GM19328 (cell line): Measurements from ENCODE around the gene MICAL2.

Source experiments
- ATAC-seq: cut with Tn5 transposase; IDR thresholded peaks from one replicate; pipeline ENCODE4 v1.9.1; 2021; ENCODE audit warnings: mild to moderate bottlenecking, moderate library complexity; ENCODE audit not compliant: unreplicated experiment

The MICAL2 gene

DNA sequence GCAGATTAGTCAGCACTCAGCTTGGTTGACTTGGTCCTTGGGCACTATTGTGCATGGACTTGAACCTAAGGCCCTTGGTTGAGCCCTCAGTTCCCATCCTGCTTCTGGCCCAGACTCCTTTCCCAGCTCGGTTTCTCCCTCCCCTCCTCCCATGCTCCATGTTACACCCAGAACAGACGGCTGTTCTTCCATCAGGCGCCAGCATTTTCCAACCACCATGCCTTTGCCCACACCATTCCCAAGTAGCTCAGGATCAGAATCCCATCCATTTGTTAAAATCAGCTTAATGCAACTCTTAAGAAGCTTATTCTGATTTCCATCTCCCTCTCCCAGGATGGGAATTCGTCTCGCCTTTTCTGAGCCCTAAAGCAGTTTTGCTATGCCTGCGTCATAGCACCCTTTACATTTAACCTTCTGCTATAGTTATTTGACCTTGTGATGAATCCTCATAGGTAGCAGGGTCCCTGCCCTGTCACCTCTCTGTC lies 110.7 kb downstream of the MICAL2 start:
- ATAC-seq, result no peak

DNA sequence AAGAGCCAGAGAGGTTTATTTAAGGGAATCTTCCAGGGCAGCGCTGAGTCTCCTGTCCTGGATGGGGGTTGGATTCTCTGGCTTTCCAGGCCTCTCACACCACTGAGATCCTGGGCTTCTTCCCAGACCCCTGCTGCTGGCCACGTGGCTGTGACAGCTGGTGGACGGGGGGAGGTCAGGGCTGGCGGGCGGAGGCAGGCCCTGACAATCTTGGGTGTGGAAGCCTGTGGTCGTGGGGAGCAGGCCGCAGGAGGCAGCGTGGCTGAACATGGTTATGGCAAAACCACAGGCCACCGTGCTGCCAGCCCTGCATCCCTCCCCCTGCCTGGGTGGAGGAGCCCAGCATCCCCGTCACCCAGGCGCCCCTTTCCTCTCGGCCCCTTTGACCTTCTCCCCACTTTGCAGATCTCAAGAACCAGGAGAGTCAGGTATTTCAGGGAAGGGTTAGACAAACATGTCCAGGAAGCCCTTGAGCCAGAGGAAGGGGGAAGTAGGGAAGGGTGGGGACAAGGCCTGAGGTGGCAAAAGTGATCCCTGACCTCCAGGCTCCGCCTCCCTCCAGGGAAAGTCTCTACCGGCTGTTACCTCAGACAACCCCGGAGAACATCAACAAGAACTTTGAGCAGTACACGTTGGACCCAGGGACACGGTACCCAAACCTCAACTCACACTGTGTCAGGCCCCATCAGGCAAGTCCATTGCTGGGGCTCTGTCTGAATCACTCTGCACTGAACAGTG lies 111.8 kb downstream of the MICAL2 start:
- no peak for ATAC-seq

DNA sequence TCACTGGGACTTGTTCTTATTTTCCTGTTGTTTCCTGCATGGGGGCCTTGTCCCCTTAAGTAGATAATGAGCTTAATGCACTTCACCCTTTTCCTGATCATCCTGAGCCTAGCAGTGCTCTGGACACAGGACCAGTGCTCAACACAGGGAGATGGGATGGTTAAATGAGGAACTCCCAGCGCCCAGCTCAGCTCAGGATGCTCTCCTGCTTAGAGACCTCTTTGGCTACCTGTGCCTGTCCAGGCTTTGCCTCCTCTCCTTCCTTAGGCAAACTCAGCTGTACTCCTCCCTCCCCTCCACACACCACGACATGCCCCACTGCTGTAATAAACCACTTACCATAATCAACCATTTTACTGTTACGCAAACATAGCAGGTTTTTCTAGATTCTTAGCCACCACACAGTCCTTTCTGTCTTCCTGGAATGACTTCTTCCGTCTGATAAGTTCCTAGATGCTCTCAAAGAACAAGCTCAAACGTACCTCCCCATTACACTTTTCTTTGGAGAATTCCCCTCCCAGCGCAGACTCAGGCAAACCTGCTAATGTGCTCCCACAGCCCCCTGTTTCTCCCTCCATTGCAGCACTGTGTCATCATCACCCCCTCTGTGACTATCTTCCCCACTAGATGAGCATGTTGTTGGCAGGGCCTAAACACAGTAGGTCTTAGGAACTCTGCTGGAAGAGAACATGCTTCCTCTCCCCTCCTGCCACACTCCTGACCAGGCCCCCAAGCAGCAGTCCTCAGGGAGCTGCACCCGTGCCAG lies 113.6 kb downstream of the MICAL2 start:
- no peak for ATAC-seq

DNA sequence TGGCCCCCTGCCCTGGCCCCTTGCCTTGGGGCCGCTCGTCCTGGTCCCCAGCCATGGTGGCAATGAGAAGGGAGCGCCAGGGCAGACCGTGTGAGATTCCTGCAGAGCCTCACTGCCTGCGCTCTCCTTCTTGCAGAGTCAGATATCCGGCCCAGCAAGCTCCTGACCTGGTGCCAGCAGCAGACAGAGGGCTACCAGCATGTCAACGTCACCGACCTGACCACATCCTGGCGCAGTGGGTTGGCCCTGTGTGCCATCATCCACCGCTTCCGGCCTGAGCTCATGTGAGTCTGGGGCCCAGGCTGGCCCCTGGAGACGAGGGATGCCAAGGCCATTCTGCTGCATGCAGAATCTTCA lies 114.1 kb downstream of the MICAL2 start:
- ATAC-seq, result peak; percentile 93

DNA sequence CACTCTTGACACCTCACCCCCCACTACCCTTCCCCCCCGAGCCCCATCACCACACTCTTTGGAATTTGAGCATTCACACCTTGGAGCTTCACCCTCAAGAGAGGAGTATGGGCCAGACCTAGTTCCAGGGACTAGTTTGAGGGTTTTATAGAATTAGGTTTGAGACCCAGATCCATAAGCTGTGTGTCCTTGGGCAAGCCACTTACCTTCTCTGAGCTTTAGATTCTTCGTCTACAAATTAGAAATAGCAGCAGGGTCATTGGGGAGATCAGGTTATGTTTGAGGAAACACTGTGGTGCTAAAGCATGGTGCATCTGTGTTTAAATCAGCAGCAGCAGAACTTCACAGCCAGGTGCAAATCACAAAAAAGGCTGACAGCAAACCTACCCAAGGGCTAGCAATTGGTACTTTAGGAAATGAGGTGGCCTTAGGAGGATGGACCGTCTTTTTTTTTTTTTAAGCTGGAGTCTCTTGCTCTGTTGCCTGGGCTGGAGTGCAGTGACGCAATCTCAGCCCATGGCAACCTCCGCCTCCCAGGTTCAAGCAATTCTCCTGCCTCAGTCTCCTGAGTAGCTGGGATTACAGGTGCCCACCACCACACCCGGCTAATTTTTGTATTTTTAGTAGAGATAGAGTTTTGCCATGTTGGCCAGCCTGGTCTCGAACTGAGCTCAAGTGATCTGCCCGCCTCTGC lies 114.8 kb downstream of the MICAL2 start:
- no peak for ATAC-seq

DNA sequence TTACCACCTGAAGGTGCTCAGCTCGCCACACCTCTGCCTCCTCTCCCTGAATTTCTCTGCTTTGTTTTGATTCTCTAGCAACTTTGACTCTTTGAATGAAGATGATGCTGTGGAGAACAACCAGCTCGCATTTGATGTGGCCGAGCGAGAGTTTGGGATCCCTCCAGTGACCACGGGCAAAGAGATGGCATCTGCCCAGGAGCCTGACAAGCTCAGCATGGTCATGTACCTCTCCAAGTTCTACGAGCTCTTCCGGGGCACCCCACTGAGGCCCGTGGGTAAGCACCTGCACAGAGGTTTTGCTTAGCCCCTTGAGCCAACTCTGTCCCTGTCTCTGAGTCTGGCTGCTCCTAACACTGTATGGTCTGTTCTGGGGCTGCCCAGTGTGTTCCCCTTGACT lies 115.7 kb downstream of the MICAL2 start:
- no peak for ATAC-seq

DNA sequence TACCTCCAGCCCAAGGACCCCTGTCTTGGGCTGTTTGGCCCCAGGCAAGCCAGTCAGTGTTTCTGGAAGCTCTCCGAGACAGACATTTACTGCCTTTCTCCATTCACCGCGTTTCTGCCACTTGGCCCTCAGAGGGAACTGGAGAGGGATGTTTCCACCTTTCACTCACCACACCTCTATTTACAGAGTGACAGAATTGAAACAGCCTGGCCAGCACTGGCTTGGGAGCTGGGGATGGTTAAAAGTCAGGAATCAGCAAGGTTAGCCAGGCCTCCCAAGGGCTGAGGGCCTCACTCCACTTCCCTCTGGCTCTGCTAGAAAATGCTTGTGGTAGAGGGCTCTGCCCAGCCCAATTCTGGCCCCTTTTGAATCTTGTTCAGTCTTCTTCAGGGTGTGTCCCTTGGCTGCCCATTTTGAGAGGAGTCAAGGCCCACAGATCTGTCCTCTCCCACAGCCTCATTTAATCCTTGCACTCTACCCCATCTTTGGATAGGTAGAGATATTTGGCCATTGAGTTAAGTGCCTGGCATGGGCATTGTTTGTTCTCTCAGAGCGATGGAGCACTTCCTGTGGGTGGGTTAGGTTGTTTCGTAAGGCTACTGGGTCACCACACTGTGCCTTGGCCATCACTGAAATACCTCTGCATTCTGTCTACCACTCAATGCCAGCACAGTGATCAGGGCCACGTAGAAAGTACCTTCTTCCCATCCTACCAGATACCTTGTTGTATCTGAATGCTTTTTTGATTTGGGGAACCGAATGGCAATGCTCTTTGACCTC lies 119.2 kb downstream of the MICAL2 start:
- no peak for ATAC-seq

DNA sequence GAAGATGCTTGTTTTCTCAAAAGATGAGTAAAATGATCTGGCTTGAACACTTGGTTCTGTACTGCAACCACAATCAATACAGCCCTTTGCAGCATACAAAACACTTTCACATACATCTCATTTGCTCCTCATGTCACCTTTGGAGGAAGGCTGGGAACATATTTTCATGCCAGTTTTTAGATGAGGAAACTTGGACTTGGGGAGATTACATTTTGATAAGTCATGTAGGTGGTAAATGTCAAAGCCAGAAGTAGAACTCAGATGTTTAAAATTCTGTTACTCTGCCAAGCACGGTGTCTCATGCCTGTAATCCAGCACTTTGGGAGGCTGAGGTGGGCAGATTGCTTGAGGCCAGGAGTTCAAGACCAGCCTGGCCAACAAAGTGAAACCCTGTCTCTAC lies 121.8 kb downstream of the MICAL2 start:
- ATAC-seq, result no peak

DNA sequence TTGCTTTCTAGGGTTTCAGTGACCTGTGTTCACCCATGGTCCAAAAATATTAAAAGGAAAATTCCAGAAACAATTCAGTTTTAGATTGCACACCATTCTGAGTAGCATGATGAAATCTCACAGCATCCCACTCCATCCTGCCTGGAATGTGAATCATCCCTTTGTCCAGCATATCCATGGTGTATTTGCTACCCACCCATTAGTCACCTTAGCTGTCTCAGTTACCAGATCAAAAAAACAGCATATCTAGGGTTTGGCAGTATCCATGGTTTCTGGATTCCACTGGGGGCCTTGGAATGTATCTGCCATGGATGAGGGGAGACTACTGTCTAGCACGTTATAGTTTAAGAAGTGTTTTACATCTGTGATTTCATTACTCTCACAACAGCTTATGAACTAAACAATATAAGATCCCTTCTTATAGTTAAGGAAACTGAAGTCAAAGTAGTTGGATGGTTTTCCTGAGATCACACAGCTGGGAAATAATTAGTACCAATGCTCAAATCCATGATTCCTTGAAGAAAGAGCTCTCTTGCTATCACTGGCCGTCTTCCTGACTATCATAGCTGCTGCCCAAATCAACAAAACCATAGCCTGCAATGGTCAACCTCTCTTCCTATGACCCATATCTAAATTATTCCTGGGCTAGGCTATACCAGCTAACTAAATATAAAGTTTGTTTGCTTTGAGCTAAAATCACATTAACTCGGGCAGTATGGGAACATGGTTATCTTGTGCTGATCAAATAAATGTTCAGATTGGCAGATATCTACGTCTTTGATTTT lies 122.6 kb downstream of the MICAL2 start:
- ATAC-seq, result no peak

DNA sequence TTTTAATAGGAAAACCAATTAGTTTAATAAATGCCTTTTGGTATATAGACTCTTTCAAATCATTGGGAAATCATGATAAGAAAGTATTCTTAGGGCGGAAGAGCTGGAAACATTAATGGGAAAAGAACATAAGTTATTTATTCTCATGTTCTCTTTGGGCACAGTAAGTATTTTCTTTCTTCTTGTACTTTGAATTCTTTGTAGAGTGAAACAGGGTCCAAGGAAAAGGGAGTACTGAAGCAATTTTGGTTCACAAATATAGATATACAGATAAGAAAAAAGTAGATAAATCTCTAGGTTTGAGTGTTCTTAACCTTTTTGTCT lies 123.2 kb downstream of the MICAL2 start:
- no peak for ATAC-seq

DNA sequence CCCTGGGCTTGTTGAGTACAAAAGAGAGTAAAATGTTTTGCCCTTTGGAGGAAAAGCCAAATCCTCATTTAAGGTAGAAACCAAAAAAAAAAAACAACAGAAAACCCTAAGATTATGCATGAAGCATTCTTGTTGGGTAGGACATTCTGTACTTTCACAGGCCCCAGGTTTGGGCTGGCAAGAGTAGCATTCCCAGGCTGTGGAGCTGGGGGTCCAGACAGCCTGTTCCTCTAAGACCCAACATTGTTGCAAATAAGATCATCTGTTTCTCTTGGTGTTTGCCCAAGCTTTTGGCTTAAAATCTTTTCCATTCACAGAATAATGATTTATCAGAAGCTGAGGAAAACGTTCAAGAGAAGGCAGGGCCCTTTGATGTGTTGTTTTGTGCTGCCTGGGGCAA lies 123.8 kb downstream of the MICAL2 start:
- ATAC-seq, result no peak

DNA sequence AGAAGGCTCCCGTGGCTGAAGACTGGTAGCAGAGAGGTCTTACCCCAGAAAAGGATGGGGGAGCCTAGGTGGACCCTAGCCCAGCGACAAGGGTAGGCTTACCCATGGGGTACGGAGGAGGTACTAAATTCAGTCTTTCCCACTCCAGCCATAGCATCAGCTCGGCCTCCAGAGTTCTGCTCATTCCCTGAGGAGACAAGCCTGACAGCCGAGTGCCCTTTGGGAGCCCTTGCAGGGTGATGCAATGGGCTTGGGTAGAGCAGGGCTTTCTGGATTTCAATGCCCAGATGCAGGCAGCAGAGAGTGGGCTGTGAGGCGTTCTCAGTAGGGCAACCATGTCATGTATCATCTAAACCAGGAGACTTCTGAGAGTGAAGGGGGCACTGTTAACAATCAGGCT lies 124.7 kb downstream of the MICAL2 start:
- no peak for ATAC-seq

DNA sequence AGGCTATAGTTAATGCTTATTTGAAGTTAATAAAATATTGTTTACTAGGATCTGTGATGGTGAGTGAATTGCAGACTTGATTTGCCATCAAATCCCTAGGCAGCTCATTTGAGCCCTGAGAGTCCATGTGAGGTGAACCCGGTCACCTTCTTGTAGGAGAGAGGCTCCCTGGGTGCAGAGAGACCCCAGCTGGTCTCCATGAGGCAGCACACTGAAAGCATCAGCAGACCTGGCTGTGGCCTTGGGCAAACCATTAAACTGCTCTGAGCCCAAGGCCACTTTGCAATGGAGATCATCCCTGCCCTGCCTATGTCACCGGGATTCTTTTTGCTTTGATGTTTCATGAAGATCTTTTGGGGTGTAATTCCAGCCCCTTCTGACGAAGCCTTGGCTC lies 125.2 kb downstream of the MICAL2 start:
- ATAC-seq, result no peak

DNA sequence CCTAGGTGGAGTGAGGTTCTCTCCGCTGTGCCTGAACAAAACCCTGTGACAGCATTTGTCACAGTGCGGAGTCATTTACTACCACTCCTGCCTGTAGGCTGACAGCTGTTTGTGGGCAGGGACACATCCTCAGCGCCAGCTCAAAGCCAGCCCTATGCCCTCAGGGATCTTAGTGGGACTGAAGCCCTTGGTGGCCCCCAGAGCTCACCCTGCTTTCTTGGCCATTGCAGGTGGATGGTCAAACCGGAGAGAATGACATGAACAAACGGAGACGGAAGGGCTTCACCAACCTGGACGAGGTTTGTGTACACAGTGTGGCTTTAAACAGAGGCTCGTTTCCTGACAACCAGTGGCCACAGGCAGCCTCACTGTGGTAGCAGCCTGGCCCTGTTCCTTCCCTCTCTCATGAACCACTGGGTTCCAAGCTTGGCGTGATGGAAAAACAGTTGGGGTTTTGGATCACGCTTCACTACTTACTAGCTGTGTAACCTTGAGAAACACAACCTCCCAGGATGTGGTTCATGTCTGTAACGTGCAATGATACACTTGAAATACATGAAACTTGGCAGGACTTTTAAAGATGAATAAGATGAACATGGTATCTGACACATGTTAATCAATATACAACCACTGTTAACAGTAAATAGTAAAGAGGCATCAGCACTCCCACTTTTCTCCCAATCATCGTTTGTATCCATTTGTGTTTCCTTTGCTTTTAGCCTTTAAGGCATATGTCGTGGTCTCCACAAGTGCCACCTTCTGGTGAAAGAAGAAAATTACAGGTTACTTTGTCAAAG lies 125.8 kb downstream of the MICAL2 start:
- ATAC-seq, result peak; percentile 48

DNA sequence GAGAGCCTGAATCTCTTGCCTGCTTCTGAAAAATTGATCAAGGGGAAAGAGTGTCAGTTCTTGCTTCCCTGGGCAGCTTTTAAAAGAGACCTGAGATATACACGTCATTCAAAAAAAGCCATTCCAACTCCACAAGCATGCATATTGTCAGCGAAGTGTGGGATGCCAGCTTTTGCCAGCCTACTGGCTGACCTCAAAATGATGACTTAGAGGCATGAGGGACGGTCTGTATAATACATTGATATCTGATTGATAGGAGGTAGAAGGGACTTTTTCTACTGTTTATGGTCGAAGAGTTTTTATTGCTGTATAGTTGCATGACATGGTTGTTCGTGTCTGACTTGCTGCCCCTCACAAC lies 126.3 kb downstream of the MICAL2 start:
- ATAC-seq, result no peak

DNA sequence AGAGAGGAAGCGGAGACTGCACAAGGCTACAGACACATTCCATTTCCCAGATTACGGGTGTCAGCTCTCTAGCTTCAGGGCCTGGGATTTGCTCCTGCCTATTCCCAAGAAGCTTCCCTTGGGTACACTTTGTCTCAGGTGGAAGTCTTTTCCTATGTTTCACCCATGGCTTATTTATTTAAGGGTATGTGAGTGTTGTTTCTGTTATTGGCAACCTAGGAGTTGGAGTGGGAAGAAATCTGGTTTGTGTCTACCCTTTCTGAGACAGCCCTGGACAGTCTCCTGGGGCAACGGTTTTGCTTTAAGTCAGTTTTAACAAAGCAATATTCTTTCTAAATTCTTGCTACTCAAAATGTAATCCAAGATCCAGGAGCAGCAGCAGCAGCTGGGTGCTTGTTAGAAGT lies 127.0 kb downstream of the MICAL2 start:
- ATAC-seq, result no peak

DNA sequence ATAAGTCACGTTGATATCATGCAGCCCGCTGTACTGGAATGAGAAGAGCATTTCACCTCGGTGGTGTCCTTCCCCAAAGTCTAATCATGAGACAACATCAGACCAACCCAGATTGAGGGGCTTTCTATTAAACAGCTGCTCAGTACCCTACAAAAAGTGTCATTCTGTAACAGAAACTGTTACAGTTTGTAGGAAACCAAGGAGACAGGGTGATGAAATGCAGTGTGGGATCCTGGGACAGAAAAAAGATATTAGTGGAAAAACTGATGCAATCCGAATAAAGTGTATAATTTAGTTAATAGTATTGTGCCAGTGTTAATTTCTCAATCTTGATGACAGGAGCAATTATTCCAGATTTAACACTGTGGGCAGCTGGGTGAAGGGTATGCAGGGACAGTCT lies 128.0 kb downstream of the MICAL2 start:
- no peak for ATAC-seq

DNA sequence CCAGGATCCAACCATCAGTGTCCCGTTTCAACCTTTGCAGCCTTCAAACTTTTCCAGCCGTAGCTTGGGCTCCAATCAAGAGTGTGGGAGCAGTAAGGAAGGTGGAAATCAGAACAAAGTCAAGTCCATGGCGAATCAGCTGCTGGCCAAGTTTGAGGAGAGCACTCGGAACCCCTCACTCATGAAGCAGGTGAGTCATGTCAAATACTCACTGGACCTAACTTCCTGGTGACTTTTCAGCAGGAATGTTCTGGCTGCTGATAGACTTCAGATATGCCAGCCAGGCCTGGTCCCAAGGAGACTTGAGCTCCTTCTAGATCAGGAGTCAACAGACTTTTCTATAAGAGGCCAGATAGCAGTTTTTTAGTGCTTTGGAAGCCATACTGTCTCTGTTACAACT lies 129.0 kb downstream of the MICAL2 start:
- no peak for ATAC-seq

DNA sequence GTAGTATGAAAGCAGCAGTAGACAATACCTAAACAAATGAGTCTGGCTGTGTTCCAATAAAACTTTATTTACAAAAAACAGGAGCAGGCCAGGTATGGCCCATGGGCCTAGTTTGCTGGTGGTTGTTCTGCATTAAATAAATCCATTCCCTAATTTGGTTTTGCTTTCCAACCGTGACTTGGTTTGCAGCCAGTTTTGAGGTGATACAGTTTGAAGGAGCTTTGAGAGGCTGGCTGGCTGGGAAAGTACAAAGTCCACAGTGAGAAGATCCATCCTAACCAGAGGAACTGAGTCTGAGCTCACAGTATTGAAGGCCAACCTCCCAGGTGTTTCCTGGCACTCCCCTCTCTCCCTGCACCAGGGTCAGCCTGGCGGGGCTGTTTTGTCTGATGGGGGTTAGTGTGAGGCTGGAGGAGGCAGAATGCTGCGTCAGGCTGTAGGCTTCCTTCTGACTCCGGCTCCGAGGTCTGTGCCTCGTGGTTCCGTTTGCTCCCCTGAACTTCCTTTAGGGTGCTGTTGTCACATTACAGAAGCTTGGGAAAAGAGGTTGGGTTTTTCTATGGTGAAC lies 129.5 kb downstream of the MICAL2 start:
- no peak for ATAC-seq
